Neural cell (in vitro differentiated cells): ENCODE results near the gene GAMT.

Source experiments
- MXI1 ChIP-seq: fragments of 450-650 bp; conservative IDR thresholded peaks from 2 replicates; pipeline ENCODE4 v1.6.1; 2014; ENCODE audit warnings: antibody characterized with exemption, mild to moderate bottlenecking; ENCODE audit not compliant: poor library complexity, severe bottlenecking
- RAD21 ChIP-seq: fragments of 450-650 bp; conservative IDR thresholded peaks from 2 replicates; pipeline ENCODE4 v1.6.1; 2014; ENCODE audit warnings: antibody characterized with exemption, mild to moderate bottlenecking, moderate library complexity
- TAF1 ChIP-seq: IDR thresholded peaks from 2 replicates; pipeline ENCODE4 v1.6.1; 2012; ENCODE audit warnings: low read depth
- TF ChIP-seq, protein P1 (sequence below): fragments of 450-650 bp; IDR thresholded peaks from 2 replicates; pipeline ENCODE4 v1.5.1; 2014; ENCODE audit warnings: antibody characterized with exemption, mild to moderate bottlenecking, moderate library complexity; ENCODE audit not compliant: poor library complexity, severe bottlenecking

DNA sequence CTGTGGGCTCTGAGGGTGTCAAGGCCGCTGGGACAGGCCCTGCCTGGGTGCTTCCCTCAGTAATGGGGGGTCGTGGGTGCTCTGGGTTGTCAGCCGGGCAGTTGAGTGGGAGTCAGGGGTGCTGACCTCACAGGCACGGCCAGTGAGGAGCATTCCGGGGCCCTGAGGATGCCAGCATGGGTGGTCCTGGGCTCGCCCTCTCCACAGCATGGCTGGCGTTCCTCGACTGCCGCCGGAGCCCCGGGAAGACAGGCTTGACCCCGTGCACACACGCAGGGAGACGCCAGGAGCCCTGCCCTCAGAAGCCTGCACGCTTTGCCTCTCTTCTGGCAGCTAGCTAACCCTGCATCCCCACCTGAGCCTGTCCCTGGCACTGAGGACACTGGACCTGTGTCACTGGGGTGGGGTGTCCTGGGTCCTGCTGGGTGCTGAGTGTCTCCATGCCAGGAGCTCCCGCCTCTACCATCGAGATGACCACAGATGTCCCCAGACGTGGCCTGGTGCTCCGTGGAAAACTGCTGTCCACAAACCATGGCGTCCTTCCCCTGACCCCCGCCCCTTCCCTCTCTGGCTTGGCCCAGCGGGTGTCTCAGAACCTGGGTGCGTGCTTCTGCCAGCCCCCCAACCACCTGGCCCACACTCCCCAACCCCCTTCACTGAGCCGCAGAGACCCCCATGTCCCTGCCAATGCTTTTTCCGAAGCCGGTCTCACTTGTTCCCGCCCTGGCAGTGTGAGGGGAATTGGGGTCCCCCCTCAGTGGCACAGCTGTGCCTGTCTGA is 22.0 kb downstream of the GAMT start:
- no peak for TF ChIP-seq TAF1
- TF ChIP-seq, protein P1, sequence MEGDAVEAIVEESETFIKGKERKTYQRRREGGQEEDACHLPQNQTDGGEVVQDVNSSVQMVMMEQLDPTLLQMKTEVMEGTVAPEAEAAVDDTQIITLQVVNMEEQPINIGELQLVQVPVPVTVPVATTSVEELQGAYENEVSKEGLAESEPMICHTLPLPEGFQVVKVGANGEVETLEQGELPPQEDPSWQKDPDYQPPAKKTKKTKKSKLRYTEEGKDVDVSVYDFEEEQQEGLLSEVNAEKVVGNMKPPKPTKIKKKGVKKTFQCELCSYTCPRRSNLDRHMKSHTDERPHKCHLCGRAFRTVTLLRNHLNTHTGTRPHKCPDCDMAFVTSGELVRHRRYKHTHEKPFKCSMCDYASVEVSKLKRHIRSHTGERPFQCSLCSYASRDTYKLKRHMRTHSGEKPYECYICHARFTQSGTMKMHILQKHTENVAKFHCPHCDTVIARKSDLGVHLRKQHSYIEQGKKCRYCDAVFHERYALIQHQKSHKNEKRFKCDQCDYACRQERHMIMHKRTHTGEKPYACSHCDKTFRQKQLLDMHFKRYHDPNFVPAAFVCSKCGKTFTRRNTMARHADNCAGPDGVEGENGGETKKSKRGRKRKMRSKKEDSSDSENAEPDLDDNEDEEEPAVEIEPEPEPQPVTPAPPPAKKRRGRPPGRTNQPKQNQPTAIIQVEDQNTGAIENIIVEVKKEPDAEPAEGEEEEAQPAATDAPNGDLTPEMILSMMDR: no peak
- TF ChIP-seq MXI1: no peak
- no peak for TF ChIP-seq RAD21
